ENCODE results near the gene COL27A1. TPM values are rescaled to one million over a fixed set of nuclear protein-coding genes. Genes with fewer than 3 reads are reported as not detected.

COL27A1 gene
- total RNA-seq, 1 experiment from 2014 or later = 12.0 TPM

DNA sequence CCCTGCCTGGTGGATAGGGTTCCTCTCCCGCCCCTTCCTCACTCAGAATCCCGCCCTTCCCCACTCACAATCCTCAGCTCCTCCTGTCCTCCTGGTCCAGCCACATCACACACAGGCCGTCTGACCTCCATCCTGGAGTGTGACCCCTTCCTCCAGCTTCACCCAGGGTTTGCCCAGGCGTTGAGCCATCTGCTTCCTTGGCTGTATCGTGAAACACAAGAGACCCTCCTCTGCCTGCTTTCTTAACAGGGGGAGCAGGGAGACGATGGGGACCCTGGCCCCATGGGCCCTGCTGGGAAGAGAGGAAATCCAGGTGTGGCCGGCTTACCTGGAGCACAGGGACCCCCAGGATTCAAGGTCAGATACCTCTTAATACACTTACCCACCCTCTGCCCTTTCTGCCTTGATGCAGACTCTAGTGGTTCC is 135.2 kb downstream of the COL27A1 start:
- POLR2A ChIA-PET = no interaction called here
- H3K4me3 ChIP-seq (replicated peaks in 1 of 2; ENCODE audit: low read depth in 1 of 2, low read length in 2 of 2) = no peak overlapping the region
- no peak overlapping the region for H3K9ac ChIP-seq (ENCODE audit: low read length)
- intact Hi-C loops (cut with micrococcal nuclease) = loop anchor here (5.0 kb wide), 1 partner anchor 553 kb away; no protein-coding TSS in a partner anchor
- BruUV-seq (replicated peaks) = no TSS peak
- no peaks in the 10 kb centered on the region for H3K9me3 ChIP-seq (ENCODE audit: control insufficient read depth in 1 of 2, insufficient read depth in 1 of 2, low read depth in 1 of 2, low read length in 2 of 2)
- H3K4me1 ChIP-seq (ENCODE audit: control insufficient read depth in 1 of 2, insufficient read depth in 2 of 2, low read length in 2 of 2) = no peaks in the 10 kb centered on the region
- no peaks in the 10 kb centered on the region for H4K20me1 ChIP-seq (ENCODE audit: insufficient read depth)
- no peak overlapping the region for H3K27ac ChIP-seq (ENCODE audit: low read depth, low read length)
- CTCF ChIA-PET = interaction anchor here (1.0 to 5.4 kb wide), 15 partner anchors 9 to 609 kb away, joined by 3 to 120 read pairs (median 4); partner anchors contain the start of gene COL27A1
- H3K9me2 ChIP-seq (ENCODE audit: insufficient read depth) = no peaks in the 10 kb centered on the region
- ATAC-seq = peak; percentile 43
- no peaks in the 10 kb centered on the region for H3K79me2 ChIP-seq (ENCODE audit: insufficient read depth, low read length)
- TF ChIP-seq TCF7L2 (IDR thresholded peaks at IDR 0.05; ENCODE audit: borderline replicate concordance, extremely low read depth, insufficient read depth, insufficient read length) (no peak), POLR2AphosphoS5 (IDR thresholded peaks at IDR 0.05; ENCODE audit: low read depth, low read length) (no peak), SRF (IDR thresholded peaks at IDR 0.05; ENCODE audit: low read depth) (no peak), CEBPB (IDR thresholded peaks at IDR 0.05; ENCODE audit: low read depth) (no peak), SP1 (IDR thresholded peaks at IDR 0.05; ENCODE audit: low read depth) (no peak), JUND (IDR thresholded peaks at IDR 0.05) (no peak), SIN3A (IDR thresholded peaks at IDR 0.05; ENCODE audit: low read depth) (no peak), YY1 (IDR thresholded peaks at IDR 0.05; ENCODE audit: extremely low read depth, insufficient replicate concordance, low read depth, low read length) (no peak), MAX (IDR thresholded peaks at IDR 0.05) (no peak), EGR1 (IDR thresholded peaks at IDR 0.05; ENCODE audit: low read depth) (no peak), FOSL1 (IDR thresholded peaks at IDR 0.05; ENCODE audit: low read depth) (no peak), EZH2 (IDR thresholded peaks at IDR 0.05) (no peak), ATF3 (IDR thresholded peaks at IDR 0.05) (no peak)
- TF ChIP-seq, protein P1, sequence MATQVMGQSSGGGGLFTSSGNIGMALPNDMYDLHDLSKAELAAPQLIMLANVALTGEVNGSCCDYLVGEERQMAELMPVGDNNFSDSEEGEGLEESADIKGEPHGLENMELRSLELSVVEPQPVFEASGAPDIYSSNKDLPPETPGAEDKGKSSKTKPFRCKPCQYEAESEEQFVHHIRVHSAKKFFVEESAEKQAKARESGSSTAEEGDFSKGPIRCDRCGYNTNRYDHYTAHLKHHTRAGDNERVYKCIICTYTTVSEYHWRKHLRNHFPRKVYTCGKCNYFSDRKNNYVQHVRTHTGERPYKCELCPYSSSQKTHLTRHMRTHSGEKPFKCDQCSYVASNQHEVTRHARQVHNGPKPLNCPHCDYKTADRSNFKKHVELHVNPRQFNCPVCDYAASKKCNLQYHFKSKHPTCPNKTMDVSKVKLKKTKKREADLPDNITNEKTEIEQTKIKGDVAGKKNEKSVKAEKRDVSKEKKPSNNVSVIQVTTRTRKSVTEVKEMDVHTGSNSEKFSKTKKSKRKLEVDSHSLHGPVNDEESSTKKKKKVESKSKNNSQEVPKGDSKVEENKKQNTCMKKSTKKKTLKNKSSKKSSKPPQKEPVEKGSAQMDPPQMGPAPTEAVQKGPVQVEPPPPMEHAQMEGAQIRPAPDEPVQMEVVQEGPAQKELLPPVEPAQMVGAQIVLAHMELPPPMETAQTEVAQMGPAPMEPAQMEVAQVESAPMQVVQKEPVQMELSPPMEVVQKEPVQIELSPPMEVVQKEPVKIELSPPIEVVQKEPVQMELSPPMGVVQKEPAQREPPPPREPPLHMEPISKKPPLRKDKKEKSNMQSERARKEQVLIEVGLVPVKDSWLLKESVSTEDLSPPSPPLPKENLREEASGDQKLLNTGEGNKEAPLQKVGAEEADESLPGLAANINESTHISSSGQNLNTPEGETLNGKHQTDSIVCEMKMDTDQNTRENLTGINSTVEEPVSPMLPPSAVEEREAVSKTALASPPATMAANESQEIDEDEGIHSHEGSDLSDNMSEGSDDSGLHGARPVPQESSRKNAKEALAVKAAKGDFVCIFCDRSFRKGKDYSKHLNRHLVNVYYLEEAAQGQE (IDR thresholded peaks at IDR 0.05; ENCODE audit: low read depth) = no peak
- H2AFZ ChIP-seq (ENCODE audit: low read depth, low read length, poor library complexity, severe bottlenecking) = no peak overlapping the region
- no peaks in the 10 kb centered on the region for H3K27me3 ChIP-seq (ENCODE audit: insufficient read depth, low read length)
- RAD21 ChIA-PET (ENCODE audit: low non-redundant PET in 1 of 2, low total read pairs in 2 of 2, uncharacterized antibody in 2 of 2, unreplicated experiment in 2 of 2) = interaction anchor here (1.0 to 2.5 kb wide), 9 partner anchors 11 to 208 kb away, joined by 3 to 19 read pairs (median 4); partner anchors contain the start of gene COL27A1 (in 1 of the 2)
- no peak overlapping the region for H3K4me2 ChIP-seq (ENCODE audit: low read length)
- H3K36me3 ChIP-seq (ENCODE audit: control insufficient read depth in 1 of 2, insufficient read depth in 2 of 2, low read length in 2 of 2) = 0 out of 4 replicates have a peak, but pooled peaks cover 0 to 8% of the 10 kb centered on the region in 2 experiments
- no peak for DNase-seq (ENCODE audit: low read depth, low spot score)

Data from HCT116 (cell line).